H1 (cell line): ENCODE results near the gene PREX1. TPM values are rescaled to one million over a fixed set of nuclear protein-coding genes. Genes with fewer than 3 reads are reported as not detected.

Source experiments
- BRCA1 ChIP-seq: IDR thresholded peaks from 2 replicates; pipeline ENCODE4 v1.6.1; 2012; ENCODE audit warnings: low read depth, low read length, improper control_type of control experiment
- CHD1 ChIP-seq: IDR thresholded peaks from 2 replicates; pipeline ENCODE4 v1.6.1; 2012; ENCODE audit warnings: low read depth, low read length, improper control_type of control experiment
- CTBP2 ChIP-seq: IDR thresholded peaks from 2 replicates; pipeline ENCODE4 v1.7.0; 2011; ENCODE audit warnings: borderline replicate concordance, mild to moderate bottlenecking, moderate library complexity, mixed read lengths, low read length; ENCODE audit not compliant: insufficient read depth, insufficient read length
- JUND ChIP-seq: IDR thresholded peaks from 2 replicates; pipeline ENCODE4 v1.6.1; 2011; ENCODE audit warnings: mild to moderate bottlenecking, improper control_type of control experiment, low read length
- KDM4A ChIP-seq: IDR thresholded peaks from one replicate; pipeline ENCODE4 v1.7.1; 2012; ENCODE audit warnings: low read depth, mild to moderate bottlenecking, moderate library complexity, low read length, inconsistent platforms; ENCODE audit not compliant: severe bottlenecking
- NANOG ChIP-seq: IDR thresholded peaks from 2 replicates; pipeline ENCODE4 v1.6.1; 2011; ENCODE audit warnings: low read length, low read depth, mild to moderate bottlenecking, inconsistent platforms; ENCODE audit not compliant: insufficient read depth, poor library complexity, severe bottlenecking
- RNF2 ChIP-seq: fragments of 200-900, 300-1000 bp; sonication (generic); IDR thresholded peaks from 2 replicates; pipeline ENCODE4 v1.7.1; 2016; ENCODE audit warnings: borderline replicate concordance, low read depth, mild to moderate bottlenecking, antibody characterized with exemption, low read length; ENCODE audit not compliant: poor library complexity, severe bottlenecking; ENCODE audit errors: missing control alignments
- polyA plus RNA-seq, 7 experiments: library from polyadenylated mRNA; depleted of rRNA in 3 of 7; stranded (reverse) in 5 of 7; unstranded in 2 of 7; fragments of >200 nt in 5 of 7; fragments of 200-250 nt in 2 of 7; gene quantifications; 1 replicate in 5 of 7; 2 replicates in 1 of 7; 4 replicates in 1 of 7; pipeline versions ENCODE4 v1.2.1 to v1.2.3, GENCODE V29; 2011 to 2013; ENCODE audit warnings: missing spikeins in 2 of 7, mixed read lengths in 2 of 7
- total RNA-seq: library from RNA; stranded (reverse); fragmentation: NEBNext Ultra II Directional; extraction: Animal tissue kit (Norgen Biotek cat#: 25700); gene quantifications from 2 replicates; pipeline ENCODE4 v1.2.1, GENCODE V29; 2021

PREX1 gene
- total and polyA plus RNA-seq, 2 of the 8 experiments (the other 6 are each of a cell fraction or from before 2014, with no cell fraction given), result 10.7 to 12.8 TPM

GRCh38 chr20:48734104-48734749 lies 93.6 kb downstream of the PREX1 start (continued):
- TF ChIP-seq RNF2 (no peak), CHD1 (no peak), JUND (no peak), KDM4A (no peak), CTBP2 (no peak), BRCA1 (no peak), NANOG (no peak)
